Measurements from ENCODE around the gene SH3RF2.

The SH3RF2 gene

DNA sequence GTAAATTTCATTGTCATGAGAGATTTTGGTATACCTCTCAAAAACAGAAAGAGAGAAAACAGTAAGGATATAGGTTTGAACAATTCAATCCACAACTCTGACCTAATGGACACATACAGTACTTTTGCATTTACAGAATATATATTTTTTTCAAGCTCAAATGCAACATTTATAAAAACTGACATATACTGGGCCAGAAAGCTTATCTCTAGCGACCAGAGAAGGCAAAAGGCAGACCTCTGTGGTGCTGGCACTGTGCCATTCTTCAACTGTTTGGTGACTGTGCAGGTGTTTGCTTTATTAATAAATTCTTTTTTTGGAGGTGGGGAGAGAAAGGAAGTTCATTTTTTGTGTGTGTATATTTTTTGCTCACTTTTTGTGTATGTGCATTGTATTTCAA is 175.0 kb downstream of the SH3RF2 start:
- no peak for DNase-seq (ENCODE audit: insufficient read length, low spot score)
- FAIRE-seq, result no peak
- no peak for TF ChIP-seq POLR2A (IDR thresholded peaks at IDR 0.05; ENCODE audit: low read depth, low read length)

DNA sequence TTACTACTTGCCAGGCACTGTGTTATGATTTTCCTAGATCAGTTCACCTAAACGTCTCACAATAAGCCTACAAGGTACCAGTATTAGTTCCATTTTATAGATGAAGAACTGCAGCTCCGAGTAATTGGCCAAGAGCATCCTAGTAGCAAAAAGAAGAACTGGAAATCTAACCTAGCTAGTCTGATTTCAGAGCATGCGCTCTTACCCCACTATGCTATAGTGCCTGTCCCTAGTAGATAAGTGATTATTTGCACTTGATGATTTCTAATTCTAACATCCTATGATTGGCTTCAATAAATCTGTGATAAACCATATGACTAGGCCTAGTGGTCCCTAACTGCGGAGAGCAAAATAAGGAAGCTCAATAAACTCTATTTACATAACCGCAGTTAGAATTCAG is 176.1 kb downstream of the SH3RF2 start:
- FAIRE-seq (no peak), DNase-seq (ENCODE audit: insufficient read length, low spot score) (no peak)
- TF ChIP-seq POLR2A (IDR thresholded peaks at IDR 0.05; ENCODE audit: low read depth, low read length), result no peak

All from H54 (cell line).